T-helper 1 cell treated with Interleukin-12 subunit alpha and Interleukin-12 subunit beta and Interleukin-4 antibody, amounts not matched to agents 30 ng/mL and 1 ng/mL, for 36 hours (primary cell): ENCODE results near the gene GRB7. TPM values are rescaled to one million over a fixed set of nuclear protein-coding genes. Genes with fewer than 3 reads are reported as not detected.
"Not testable (repeated sequence)": the region's sequence is repeated elsewhere in the genome, so short reads cannot be mapped to it uniquely, and the experiment has no call there.

ENCODE experiments used
- intact Hi-C: fragments of 100-400 bp; cut with micrococcal nuclease; formaldehyde crosslinking; loops from one replicate; pipeline ENCODE4 v1.15.1; 2024
- total RNA-seq: library from RNA; stranded (reverse); gene quantifications from 2 replicates; pipeline ENCODE4 v1.2.3, GENCODE V29; 2022

The GRB7 gene
- total RNA-seq, 1 donor from 2014 or later = 0.86 TPM

- intact Hi-C loops = loop anchor here (1.0 kb wide), 11 partner anchors 8 to 366 kb away; partner anchors contain the start of genes IKZF3, LRRC3C, ORMDL3 and PGAP3
Observed at GRCh38 chr17:39730095-39730921, 7.4 kb upstream of the GRB7 start, which contains the start of gene MIEN1. Gene MIEN1, minus strand, starts transcription at chr17:39730532. Its CDS starts 37 bp downstream, at chr17:39730495.

DNA sequence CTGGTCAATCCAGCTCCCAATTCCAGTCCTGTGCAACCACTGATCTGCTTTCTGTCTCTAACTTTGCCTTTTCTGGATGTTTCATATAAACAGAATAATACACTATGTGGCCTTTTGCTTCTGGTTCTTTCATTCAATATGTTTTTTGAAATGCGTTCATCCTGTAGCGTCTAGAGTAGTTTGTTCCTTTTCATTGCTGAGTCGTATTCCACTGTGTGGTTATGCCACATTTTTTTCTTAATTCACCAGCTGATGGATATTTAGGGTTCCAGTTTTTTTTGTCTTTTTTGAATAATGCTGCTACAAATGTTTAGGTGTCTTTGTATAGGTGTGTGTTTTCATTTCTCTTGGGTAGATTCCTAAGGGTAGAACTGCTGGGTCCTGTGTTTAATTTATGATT, 5.2 kb upstream of the GRB7 start:
- intact Hi-C loops = no loop called here

GRCh38 chr17:39735882-39736281, 1.9 kb upstream of the GRB7 start:
- intact Hi-C loops = no loop called here

DNA sequence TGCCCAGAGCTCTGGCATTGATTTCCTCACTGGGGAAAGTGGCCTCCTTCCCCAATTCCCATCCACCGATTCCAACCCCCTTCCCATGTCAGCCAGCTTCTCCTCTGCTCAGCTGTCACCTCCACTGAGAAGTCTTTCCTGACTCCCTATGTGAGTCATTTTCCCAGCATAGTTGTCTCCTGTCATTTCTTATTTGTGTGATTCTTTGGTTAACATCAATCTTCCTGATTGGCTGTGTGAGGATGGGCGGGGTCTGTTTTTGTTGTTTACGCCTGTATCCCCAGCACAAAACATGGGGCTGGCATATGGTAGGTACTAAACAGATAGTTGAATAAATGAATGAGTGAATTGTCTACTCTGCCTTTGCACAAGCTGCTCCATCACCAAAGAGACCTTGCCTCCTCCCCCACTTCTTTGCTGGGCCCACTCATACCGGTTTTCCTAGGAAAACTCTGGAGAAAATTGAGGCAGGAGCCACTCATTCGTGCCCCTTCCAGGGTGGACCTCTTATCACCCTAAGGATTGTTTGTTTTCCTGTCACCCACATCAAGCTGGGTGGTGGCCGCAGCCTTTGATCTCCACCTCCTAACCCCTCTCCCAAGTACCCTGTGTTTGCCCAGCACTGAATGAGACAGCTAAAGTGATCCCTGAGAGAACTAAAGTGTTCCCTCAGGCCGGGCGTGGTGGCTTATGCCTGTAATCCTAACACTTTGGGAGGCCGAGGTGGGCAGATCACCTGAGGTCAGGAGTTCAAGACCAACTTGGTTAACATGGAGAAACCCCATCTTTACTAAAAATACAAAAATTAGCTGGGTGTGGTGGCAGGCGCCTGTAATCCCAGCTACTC, 1.2 kb upstream of the GRB7 start:
- intact Hi-C loops = no loop called here

DNA sequence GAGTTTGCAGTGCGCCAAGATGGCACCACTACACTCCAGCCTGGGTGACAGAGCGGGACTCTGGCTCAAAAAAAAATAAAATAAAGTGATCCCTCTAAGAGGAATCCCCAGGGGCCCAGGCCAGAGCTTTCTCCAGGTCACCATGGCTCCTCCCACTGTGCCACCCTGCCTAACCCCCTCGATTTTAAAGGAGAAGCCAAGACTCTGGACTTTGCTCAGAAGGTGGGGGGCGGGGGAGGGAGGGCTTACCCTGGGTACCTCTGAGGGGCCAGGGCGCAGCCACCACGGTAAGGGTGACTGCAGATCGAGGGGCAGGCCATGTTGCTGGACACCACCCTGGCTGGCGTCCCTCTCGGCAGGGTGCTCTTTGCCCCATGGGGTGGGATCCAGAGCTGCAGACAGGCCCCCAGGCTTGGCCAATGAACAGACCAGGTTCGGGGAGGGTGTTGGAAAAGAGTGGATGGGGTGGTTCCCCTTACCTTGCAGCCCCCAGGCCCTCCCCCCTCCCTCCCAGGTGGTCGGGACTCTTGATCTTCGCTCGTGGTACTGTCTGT, 455 bp upstream of the GRB7 start:
- intact Hi-C loops = no loop called here

- intact Hi-C loops = loop anchor here (1.0 kb wide), 1 partner anchor 8 kb away; the partner anchor contains the start of gene MIEN1
Observed at GRCh38 chr17:39738568-39738901, 797 bp downstream of the GRB7 start.

- intact Hi-C loops = loop anchor here (1.0 kb wide), 1 partner anchor 9 kb away; the partner anchor contains the start of gene MIEN1
Observed at GRCh38 chr17:39738983-39739884, 1.5 kb downstream of the GRB7 start.

- intact Hi-C loops = no loop called here
Observed at GRCh38 chr17:39739885-39740356, 2.2 kb downstream of the GRB7 start.

GRCh38 chr17:39740357-39741111, 2.8 kb downstream of the GRB7 start:
- intact Hi-C loops = no loop called here

GRCh38 chr17:39742126-39742855, 4.6 kb downstream of the GRB7 start:
- intact Hi-C loops = no loop called here

DNA sequence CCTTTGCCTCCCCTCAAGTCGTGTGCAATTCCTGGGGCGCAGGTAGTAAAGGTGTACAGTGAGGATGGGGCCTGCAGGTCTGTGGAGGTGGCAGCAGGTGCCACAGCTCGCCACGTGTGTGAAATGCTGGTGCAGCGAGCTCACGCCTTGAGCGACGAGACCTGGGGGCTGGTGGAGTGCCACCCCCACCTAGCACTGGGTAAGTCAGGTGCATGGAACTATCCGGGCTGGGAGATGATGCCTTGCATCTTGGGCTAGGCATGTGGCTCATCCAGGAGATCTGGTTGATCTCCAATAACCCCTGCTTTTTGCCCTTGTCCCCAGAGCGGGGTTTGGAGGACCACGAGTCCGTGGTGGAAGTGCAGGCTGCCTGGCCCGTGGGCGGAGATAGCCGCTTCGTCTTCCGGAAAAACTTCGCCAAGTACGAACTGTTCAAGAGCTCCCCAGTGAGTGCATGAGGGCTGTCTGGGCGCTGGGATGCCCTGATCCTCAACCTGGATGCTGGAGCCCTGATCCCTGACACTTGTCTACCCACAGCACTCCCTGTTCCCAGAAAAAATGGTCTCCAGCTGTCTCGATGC, 5.2 kb downstream of the GRB7 start:
- intact Hi-C loops = no loop called here

DNA sequence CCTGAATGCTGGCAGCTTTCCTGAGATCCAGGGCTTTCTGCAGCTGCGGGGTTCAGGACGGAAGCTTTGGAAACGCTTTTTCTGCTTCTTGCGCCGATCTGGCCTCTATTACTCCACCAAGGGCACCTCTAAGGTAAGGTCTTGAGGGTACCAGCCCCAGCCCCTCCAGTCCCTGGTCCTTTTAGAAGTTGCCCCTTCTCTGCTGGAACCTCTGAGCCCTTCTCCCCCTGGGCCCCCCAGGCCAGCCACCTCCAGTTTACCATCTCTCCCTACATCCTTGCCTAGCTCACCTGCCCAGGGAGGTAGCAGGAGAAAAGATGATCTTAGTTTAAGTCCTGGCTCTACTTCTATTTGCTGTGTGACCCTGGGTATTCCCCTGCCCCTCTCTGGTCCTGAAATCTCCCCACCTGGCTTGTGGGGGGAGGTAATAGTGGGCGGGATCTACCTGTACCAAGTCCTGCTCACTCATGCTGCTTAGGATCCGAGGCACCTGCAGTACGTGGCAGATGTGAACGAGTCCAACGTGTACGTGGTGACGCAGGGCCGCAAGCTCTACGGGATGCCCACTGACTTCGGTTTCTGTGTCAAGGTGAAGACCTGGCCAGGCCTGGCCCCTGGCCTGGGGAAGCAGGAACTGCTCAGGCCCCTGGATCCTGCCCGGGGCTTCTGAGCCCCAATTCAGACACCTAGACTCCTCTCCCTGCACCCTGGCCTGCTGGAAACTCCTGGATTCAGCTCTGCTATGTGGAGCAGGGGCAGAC, 6.5 kb downstream of the GRB7 start:
- intact Hi-C loops = no loop called here

- intact Hi-C loops = no loop called here
Observed at GRCh38 chr17:39744836-39745215, 7.1 kb downstream of the GRB7 start.

GRCh38 chr17:39745335-39746144, 7.8 kb downstream of the GRB7 start:
- intact Hi-C loops = no loop called here

GRCh38 chr17:39746145-39746461, 8.4 kb downstream of the GRB7 start:
- intact Hi-C loops = no loop called here

- intact Hi-C loops = no loop called here
Observed at GRCh38 chr17:39747745-39748144, 10.0 kb downstream of the GRB7 start.

DNA sequence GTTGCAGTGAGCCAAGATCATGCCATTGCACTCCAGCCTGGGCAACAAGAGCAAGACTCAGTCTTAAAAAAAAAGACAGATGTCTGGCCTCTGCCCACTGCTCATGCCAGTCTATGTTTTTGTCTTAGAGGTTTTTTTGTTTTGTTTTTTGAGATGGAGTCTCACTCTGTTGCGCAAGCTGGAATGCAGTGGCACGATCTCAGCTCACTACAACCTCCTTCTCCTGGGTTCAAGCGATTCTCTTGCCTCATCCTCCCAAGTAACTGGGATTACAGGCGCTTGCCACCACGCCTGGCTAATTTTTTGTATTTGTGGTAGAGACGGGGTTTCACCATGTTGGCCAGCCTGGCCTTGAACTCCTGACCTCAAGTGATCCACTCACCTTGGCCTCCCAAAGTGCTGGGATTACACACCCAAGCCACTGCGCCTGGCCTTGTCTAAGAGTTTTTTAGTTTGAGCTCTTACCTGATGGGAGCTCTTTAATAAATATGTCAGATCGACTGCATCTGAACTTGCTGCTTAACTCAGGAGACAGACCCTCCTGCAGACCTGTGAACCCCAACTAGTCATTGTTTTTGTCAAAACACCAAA, 10.8 kb downstream of the GRB7 start:
- intact Hi-C loops = not testable (repeated sequence)
